Stimulated activated effector memory CD8-positive, alpha-beta T cell treated with anti-CD3 and anti-CD28 coated beads, Interleukin-12 subunit alpha, Interleukin-12 subunit beta, amount 100 ng/mL, for 72 hours (primary cell): Measurements from ENCODE around the gene IL1RN.

ENCODE experiments used
- ATAC-seq: fragments of 150-1000 bp; cut with Tn5 transposase; 2 replicates; pipeline ENCODE4 v1.10.0; 2021
- DNase-seq, 2 donors: peaks; one replicate each; pipeline ENCODE4 v3.0.0; 2021 to 2022; ENCODE audit warnings: low spot score in 2 of 2
- H3K27ac Mint-ChIP-seq: one replicate; pipeline ENCODE4 v1.8.0; 2022; ENCODE audit warnings: mild to moderate bottlenecking, mixed read lengths
- H3K36me3 Mint-ChIP-seq: one replicate; pipeline ENCODE4 v1.8.0; 2022; ENCODE audit warnings: mild to moderate bottlenecking, mixed read lengths
- H3K4me1 Mint-ChIP-seq: one replicate; pipeline ENCODE4 v1.8.0; 2022; ENCODE audit warnings: mixed read lengths
- H3K4me3 Mint-ChIP-seq: one replicate; pipeline ENCODE4 v1.8.0; 2022; ENCODE audit warnings: mild to moderate bottlenecking, mixed read lengths
- H3K9me3 Mint-ChIP-seq: one replicate; pipeline ENCODE4 v1.8.0; 2022; ENCODE audit warnings: mixed read lengths

Gene IL1RN

GRCh38 chr2:113155331-113155730 lies 27.9 kb downstream of the IL1RN start:
- no peak for ATAC-seq
- Mint-ChIP-seq H3K4me1 (peaks cover 18% of the 10 kb centered on the region), H3K9me3 (no peaks in the 10 kb centered on the region), H3K4me3 (no peak overlapping the region), H3K27ac (no peak overlapping the region), H3K36me3 (no peaks in the 10 kb centered on the region)
- DNase-seq = no peak

GRCh38 chr2:113156278-113157117 lies 29.1 kb downstream of the IL1RN start:
- peaks cover 18% of the 10 kb centered on the region for H3K4me1 Mint-ChIP-seq
- no peaks in the 10 kb centered on the region for H3K9me3 Mint-ChIP-seq
- ATAC-seq (no peak), DNase-seq (no peak)
- no peaks in the 10 kb centered on the region for H3K36me3 Mint-ChIP-seq
- H3K4me3 Mint-ChIP-seq = peak overlapping the region; percentile 76
- peak overlapping the region; percentile 26 for H3K27ac Mint-ChIP-seq

GRCh38 chr2:113157118-113157896 lies 29.9 kb downstream of the IL1RN start:
- peak overlapping the region; percentile 84 for H3K27ac Mint-ChIP-seq

GRCh38 chr2:113157897-113158753 lies 30.7 kb downstream of the IL1RN start:
- H3K36me3 Mint-ChIP-seq = no peaks in the 10 kb centered on the region
- DNase-seq (no peak), ATAC-seq (peak; percentile 88)
- H3K4me3 Mint-ChIP-seq = peak overlapping the region; percentile 76
- no peaks in the 10 kb centered on the region for H3K9me3 Mint-ChIP-seq
- peak overlapping the region; percentile 84 for H3K27ac Mint-ChIP-seq
- H3K4me1 Mint-ChIP-seq = peaks cover 25% of the 10 kb centered on the region

More at GRCh38 chr2:113157118-113157896, 29.9 kb downstream of the IL1RN start:
- ATAC-seq (peak; percentile 84), DNase-seq (peak in 1 of 2 donors; percentile 74)
- Mint-ChIP-seq H3K9me3 (no peaks in the 10 kb centered on the region), H3K36me3 (no peaks in the 10 kb centered on the region), H3K4me3 (peak overlapping the region; percentile 76), H3K4me1 (peaks cover 18% of the 10 kb centered on the region)

- peaks cover 26% of the 10 kb centered on the region for H3K4me1 Mint-ChIP-seq
- DNase-seq = no peak
- no peaks in the 10 kb centered on the region for H3K9me3 Mint-ChIP-seq
- no peaks in the 10 kb centered on the region for H3K36me3 Mint-ChIP-seq
- H3K27ac Mint-ChIP-seq = no peak overlapping the region
- peak overlapping the region; percentile 76 for H3K4me3 Mint-ChIP-seq
- no peak for ATAC-seq
Observed at GRCh38 chr2:113158884-113159553, 31.6 kb downstream of the IL1RN start.

- ATAC-seq (no peak), DNase-seq (no peak)
- H3K27ac Mint-ChIP-seq = no peak overlapping the region
- H3K4me1 Mint-ChIP-seq = peaks cover 36% of the 10 kb centered on the region
- H3K36me3 Mint-ChIP-seq = no peaks in the 10 kb centered on the region
- no peaks in the 10 kb centered on the region for H3K9me3 Mint-ChIP-seq
- H3K4me3 Mint-ChIP-seq = no peak overlapping the region
Observed at GRCh38 chr2:113160248-113160647, 32.9 kb downstream of the IL1RN start.

GRCh38 chr2:113160962-113161361 lies 33.6 kb downstream of the IL1RN start:
- H3K27ac Mint-ChIP-seq = no peak overlapping the region
- no peaks in the 10 kb centered on the region for H3K36me3 Mint-ChIP-seq
- H3K9me3 Mint-ChIP-seq = no peaks in the 10 kb centered on the region
- DNase-seq (no peak), ATAC-seq (no peak)
- peaks cover 36% of the 10 kb centered on the region for H3K4me1 Mint-ChIP-seq
- H3K4me3 Mint-ChIP-seq = no peak overlapping the region

GRCh38 chr2:113162173-113162572 lies 34.8 kb downstream of the IL1RN start:
- Mint-ChIP-seq H3K27ac (no peak overlapping the region), H3K36me3 (no peaks in the 10 kb centered on the region), H3K4me3 (no peak overlapping the region), H3K4me1 (peaks cover 36% of the 10 kb centered on the region), H3K9me3 (no peaks in the 10 kb centered on the region)
- no peak for DNase-seq
- ATAC-seq = no peak

- no peak for ATAC-seq
- peaks cover 40% of the 10 kb centered on the region for H3K4me1 Mint-ChIP-seq
- DNase-seq = no peak
- H3K4me3 Mint-ChIP-seq = no peak overlapping the region
- H3K27ac Mint-ChIP-seq = no peak overlapping the region
- no peaks in the 10 kb centered on the region for H3K9me3 Mint-ChIP-seq
- peaks cover under 1% of the 10 kb centered on the region for H3K36me3 Mint-ChIP-seq
Observed at GRCh38 chr2:113162869-113163268, 35.5 kb downstream of the IL1RN start.

GRCh38 chr2:113164215-113164929 lies 37.0 kb downstream of the IL1RN start:
- ATAC-seq (no peak), DNase-seq (peak in 1 of 2 donors; percentile 45)
- Mint-ChIP-seq H3K9me3 (no peaks in the 10 kb centered on the region), H3K36me3 (peaks cover 8% of the 10 kb centered on the region), H3K4me3 (no peak overlapping the region), H3K27ac (peak overlapping the region; percentile 0), H3K4me1 (peaks cover 46% of the 10 kb centered on the region)

GRCh38 chr2:113164930-113165585 lies 37.7 kb downstream of the IL1RN start:
- Mint-ChIP-seq H3K4me3 (no peak overlapping the region), H3K36me3 (peaks cover 8% of the 10 kb centered on the region), H3K4me1 (peaks cover 52% of the 10 kb centered on the region), H3K9me3 (no peaks in the 10 kb centered on the region), H3K27ac (peak overlapping the region; percentile 0)
- no peak for DNase-seq
- ATAC-seq = no peak

GRCh38 chr2:113166187-113166645 lies 38.8 kb downstream of the IL1RN start:
- H3K36me3 Mint-ChIP-seq = peaks cover 11% of the 10 kb centered on the region
- no peak for ATAC-seq
- peaks cover 3% of the 10 kb centered on the region for H3K9me3 Mint-ChIP-seq
- H3K4me3 Mint-ChIP-seq = no peak overlapping the region
- DNase-seq = no peak
- H3K4me1 Mint-ChIP-seq = peaks cover 58% of the 10 kb centered on the region
- H3K27ac Mint-ChIP-seq = peak overlapping the region; percentile 17

GRCh38 chr2:113167115-113167932 lies 39.9 kb downstream of the IL1RN start:
- Mint-ChIP-seq H3K9me3 (peaks cover 3% of the 10 kb centered on the region), H3K36me3 (peaks cover 13% of the 10 kb centered on the region), H3K4me3 (peak overlapping the region; percentile 32), H3K4me1 (peaks cover 69% of the 10 kb centered on the region), H3K27ac (peak overlapping the region; percentile 73)
- DNase-seq (no peak), ATAC-seq (peak; percentile 57)
